ENCODE results near the gene AMIGO2. TPM values are rescaled to one million over a fixed set of nuclear protein-coding genes. Genes with fewer than 3 reads are reported as not detected.
"Not testable (repeated sequence)": the region's sequence is repeated elsewhere in the genome, so short reads cannot be mapped to it uniquely, and the experiment has no call there.

Gene AMIGO2
- total RNA-seq, 2 donors from 2014 or later, result 15.1 to 18.2 TPM

- H3K27me3 Mint-ChIP-seq (ENCODE audit: low read depth); ATAC-seq (replicated peaks in 1 of 2); H3K4me3 Mint-ChIP-seq; H3K27ac Mint-ChIP-seq; H3K4me1 Mint-ChIP-seq (ENCODE audit: low read depth); DNase-seq; H3K9me3 Mint-ChIP-seq: not testable (repeated sequence)
- peaks cover 11 to 14% of the 10 kb centered on the region in 2 donors for H3K36me3 Mint-ChIP-seq (ENCODE audit: insufficient read depth in 2 of 2)
Observed at GRCh38 chr12:47056944-47057343, 22.8 kb downstream of the AMIGO2 start.

GRCh38 chr12:47055856-47056255, 23.9 kb downstream of the AMIGO2 start:
- not testable (repeated sequence) for H3K4me3 Mint-ChIP-seq; H3K4me1 Mint-ChIP-seq (ENCODE audit: low read depth); H3K27me3 Mint-ChIP-seq (ENCODE audit: low read depth); DNase-seq; ATAC-seq (replicated peaks in 1 of 2); H3K27ac Mint-ChIP-seq
- Mint-ChIP-seq H3K9me3 (peaks cover 11 to 13% of the 10 kb centered on the region in 2 donors), H3K36me3 (ENCODE audit: insufficient read depth in 2 of 2) (peaks cover 16 to 22% of the 10 kb centered on the region in 2 donors)

GRCh38 chr12:47054659-47055058, 25.1 kb downstream of the AMIGO2 start:
- DNase-seq, result no peak
- no peak overlapping the region for H3K4me3 Mint-ChIP-seq
- no peaks in the 10 kb centered on the region for H3K27me3 Mint-ChIP-seq (ENCODE audit: low read depth)
- H3K4me1 Mint-ChIP-seq (ENCODE audit: low read depth), result no peaks in the 10 kb centered on the region
- ATAC-seq (replicated peaks in 1 of 2), result no peak
- no peak overlapping the region for H3K27ac Mint-ChIP-seq
- peaks cover 11 to 15% of the 10 kb centered on the region in 2 donors for H3K9me3 Mint-ChIP-seq
- H3K36me3 Mint-ChIP-seq (ENCODE audit: insufficient read depth in 2 of 2), result peaks cover 21 to 26% of the 10 kb centered on the region in 2 donors

GRCh38 chr12:47053961-47054360, 25.8 kb downstream of the AMIGO2 start:
- ATAC-seq (replicated peaks in 1 of 2) (no peak), DNase-seq (no peak)
- H3K9me3 Mint-ChIP-seq, result peaks cover 11 to 14% of the 10 kb centered on the region in 2 donors
- H3K27me3 Mint-ChIP-seq (ENCODE audit: low read depth), result no peaks in the 10 kb centered on the region
- no peak overlapping the region for H3K4me3 Mint-ChIP-seq
- H3K36me3 Mint-ChIP-seq (ENCODE audit: insufficient read depth in 2 of 2), result peaks cover 21 to 24% of the 10 kb centered on the region in 2 donors
- no peaks in the 10 kb centered on the region for H3K4me1 Mint-ChIP-seq (ENCODE audit: low read depth)
- no peak overlapping the region for H3K27ac Mint-ChIP-seq

- Mint-ChIP-seq H3K27me3 (ENCODE audit: low read depth) (no peaks in the 10 kb centered on the region), H3K36me3 (ENCODE audit: insufficient read depth in 2 of 2) (peaks cover 17 to 18% of the 10 kb centered on the region in 2 donors), H3K27ac (no peak overlapping the region), H3K4me1 (ENCODE audit: low read depth) (no peaks in the 10 kb centered on the region), H3K4me3 (no peak overlapping the region), H3K9me3 (peaks cover 11 to 14% of the 10 kb centered on the region in 2 donors)
- ATAC-seq (replicated peaks in 1 of 2), result no peak
- DNase-seq, result no peak
Observed at GRCh38 chr12:47052274-47052673, 27.5 kb downstream of the AMIGO2 start.

GRCh38 chr12:47051291-47051690, 28.5 kb downstream of the AMIGO2 start:
- not testable (repeated sequence) for H3K4me1 Mint-ChIP-seq (ENCODE audit: low read depth); DNase-seq; H3K27me3 Mint-ChIP-seq (ENCODE audit: low read depth); H3K27ac Mint-ChIP-seq; ATAC-seq (replicated peaks in 1 of 2); H3K4me3 Mint-ChIP-seq
- peaks cover 15 to 16% of the 10 kb centered on the region in 2 donors for H3K36me3 Mint-ChIP-seq (ENCODE audit: insufficient read depth in 2 of 2)
- H3K9me3 Mint-ChIP-seq, result peaks cover 9 to 12% of the 10 kb centered on the region in 2 donors

GRCh38 chr12:47048541-47048940, 31.2 kb downstream of the AMIGO2 start:
- no peak for ATAC-seq (replicated peaks in 1 of 2)

GRCh38 chr12:47041327-47041726, 38.4 kb downstream of the AMIGO2 start:
- Mint-ChIP-seq H3K36me3 (ENCODE audit: insufficient read depth in 2 of 2) (no peaks in the 10 kb centered on the region), H3K4me1 (ENCODE audit: low read depth) (peaks cover 6% of the 10 kb centered on the region), H3K9me3 (no peaks in the 10 kb centered on the region), H3K27me3 (ENCODE audit: low read depth) (peaks cover 7% of the 10 kb centered on the region), H3K4me3 (no peak overlapping the region), H3K27ac (no peak overlapping the region)
- ATAC-seq (replicated peaks in 1 of 2) (no peak), DNase-seq (no peak)

More at GRCh38 chr12:47048541-47048940, 31.2 kb downstream of the AMIGO2 start:
- Mint-ChIP-seq H3K4me3 (no peak overlapping the region), H3K27me3 (ENCODE audit: low read depth) (peaks cover 7% of the 10 kb centered on the region), H3K36me3 (ENCODE audit: insufficient read depth in 2 of 2) (peaks cover 13 to 14% of the 10 kb centered on the region in 2 donors), H3K9me3 (peaks cover 7 to 11% of the 10 kb centered on the region in 2 donors), H3K27ac (no peak overlapping the region), H3K4me1 (ENCODE audit: low read depth) (no peaks in the 10 kb centered on the region)
- DNase-seq, result no peak

GRCh38 chr12:47039756-47040155, 40.0 kb downstream of the AMIGO2 start:
- Mint-ChIP-seq H3K4me1 (ENCODE audit: low read depth) (peaks cover 15% of the 10 kb centered on the region), H3K27ac (no peak overlapping the region), H3K36me3 (ENCODE audit: insufficient read depth in 2 of 2) (no peaks in the 10 kb centered on the region), H3K4me3 (no peak overlapping the region), H3K9me3 (no peaks in the 10 kb centered on the region), H3K27me3 (ENCODE audit: low read depth) (no peaks in the 10 kb centered on the region)
- ATAC-seq (replicated peaks in 1 of 2), result no peak
- DNase-seq, result no peak

GRCh38 chr12:47039079-47039478, 40.7 kb downstream of the AMIGO2 start:
- Mint-ChIP-seq H3K9me3 (no peaks in the 10 kb centered on the region), H3K27ac (no peak overlapping the region), H3K4me3 (no peak overlapping the region), H3K36me3 (ENCODE audit: insufficient read depth in 2 of 2) (no peaks in the 10 kb centered on the region), H3K4me1 (ENCODE audit: low read depth) (peaks cover 22% of the 10 kb centered on the region), H3K27me3 (ENCODE audit: low read depth) (no peaks in the 10 kb centered on the region)
- DNase-seq (no peak), ATAC-seq (replicated peaks in 1 of 2) (no peak)

GRCh38 chr12:47038270-47038748, 41.5 kb downstream of the AMIGO2 start:
- peak overlapping the region; percentile 46 for H3K27ac Mint-ChIP-seq
- no peak for ATAC-seq (replicated peaks in 1 of 2)

GRCh38 chr12:47035484-47035883, 44.3 kb downstream of the AMIGO2 start:
- Mint-ChIP-seq H3K4me1 (ENCODE audit: low read depth) (peaks cover 38% of the 10 kb centered on the region), H3K4me3 (no peak overlapping the region)
- DNase-seq, result no peak

More at GRCh38 chr12:47038270-47038748, 41.5 kb downstream of the AMIGO2 start:
- Mint-ChIP-seq H3K27me3 (ENCODE audit: low read depth) (no peaks in the 10 kb centered on the region), H3K4me1 (ENCODE audit: low read depth) (peaks cover 30% of the 10 kb centered on the region), H3K4me3 (no peak overlapping the region), H3K9me3 (no peaks in the 10 kb centered on the region), H3K36me3 (ENCODE audit: insufficient read depth in 2 of 2) (no peaks in the 10 kb centered on the region)
- DNase-seq, result no peak

GRCh38 chr12:47034661-47035060, 45.1 kb downstream of the AMIGO2 start:
- no peak for DNase-seq
- Mint-ChIP-seq H3K4me3 (no peak overlapping the region), H3K9me3 (no peaks in the 10 kb centered on the region), H3K27me3 (ENCODE audit: low read depth) (no peaks in the 10 kb centered on the region), H3K27ac (no peak overlapping the region), H3K4me1 (ENCODE audit: low read depth) (peaks cover 43% of the 10 kb centered on the region), H3K36me3 (ENCODE audit: insufficient read depth in 2 of 2) (no peaks in the 10 kb centered on the region)
- no peak for ATAC-seq (replicated peaks in 1 of 2)

More at GRCh38 chr12:47035484-47035883, 44.3 kb downstream of the AMIGO2 start:
- no peak overlapping the region for H3K27ac Mint-ChIP-seq
- no peaks in the 10 kb centered on the region for H3K9me3 Mint-ChIP-seq
- H3K27me3 Mint-ChIP-seq (ENCODE audit: low read depth), result no peaks in the 10 kb centered on the region
- no peak for ATAC-seq (replicated peaks in 1 of 2)
- no peaks in the 10 kb centered on the region for H3K36me3 Mint-ChIP-seq (ENCODE audit: insufficient read depth in 2 of 2)

Data from activated T-cell treated with anti-CD3 and anti-CD28 coated beads, Interleukin-2, amount 50 U/mL, for 72 hours (primary cell).